ENCODE measurements around the gene GMEB1.

DNA sequence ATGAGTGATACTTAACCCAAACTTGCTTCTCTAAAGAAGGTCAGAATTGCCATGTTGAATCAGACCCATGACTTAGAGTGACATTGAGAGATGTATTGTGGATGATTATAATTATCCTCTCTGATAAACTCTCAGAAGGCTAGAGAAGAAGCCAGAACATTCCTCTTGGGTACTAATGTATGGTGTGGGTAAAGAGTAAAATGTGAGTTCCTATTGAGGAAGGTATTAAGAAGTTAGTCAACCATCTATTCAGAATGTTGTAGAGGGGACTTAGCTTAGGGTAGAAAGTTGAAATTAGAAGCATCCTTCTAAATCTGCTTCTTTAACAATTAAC, 7.3 kb downstream of the GMEB1 start:
- no peak for TF ChIP-seq YY1 (IDR thresholded peaks at IDR 0.05; ENCODE audit: insufficient read depth, insufficient read length)
- no peak for TF ChIP-seq ZNF274 (IDR thresholded peaks at IDR 0.05; ENCODE audit: low read depth, low read length)

Data from NT2/D1 (cell line).